Ovary (tissue), 3 donors: ENCODE results near the gene PLXNA4.
"Not testable (repeated sequence)": the region's sequence is repeated elsewhere in the genome, so short reads cannot be mapped to it uniquely, and the experiment has no call there.

ENCODE experiments used
- EP300 ChIP-seq: sonication (generic); formaldehyde crosslinking; IDR thresholded peaks from one replicate; pipeline ENCODE4 v1.6.1; 2017; ENCODE audit warnings: antibody characterized with exemption
- POLR2A ChIP-seq: fragments of 450-650 bp; IDR thresholded peaks from one replicate; pipeline ENCODE4 v1.6.1; 2017; ENCODE audit warnings: antibody characterized with exemption, mild to moderate bottlenecking, moderate library complexity
- TF ChIP-seq, protein P1 (sequence below), 3 donors: fragments of 450-650 bp in 2 of 3; fragments of 200-600 bp in 1 of 3; IDR thresholded peaks; one replicate each; pipeline versions ENCODE4 v1.5.1 to v1.8.0; 2016 to 2022; ENCODE audit warnings: antibody characterized with exemption in 3 of 3, mild to moderate bottlenecking in 1 of 3
- donor health status: DM: no; HTN: no; CAD: no.

DNA sequence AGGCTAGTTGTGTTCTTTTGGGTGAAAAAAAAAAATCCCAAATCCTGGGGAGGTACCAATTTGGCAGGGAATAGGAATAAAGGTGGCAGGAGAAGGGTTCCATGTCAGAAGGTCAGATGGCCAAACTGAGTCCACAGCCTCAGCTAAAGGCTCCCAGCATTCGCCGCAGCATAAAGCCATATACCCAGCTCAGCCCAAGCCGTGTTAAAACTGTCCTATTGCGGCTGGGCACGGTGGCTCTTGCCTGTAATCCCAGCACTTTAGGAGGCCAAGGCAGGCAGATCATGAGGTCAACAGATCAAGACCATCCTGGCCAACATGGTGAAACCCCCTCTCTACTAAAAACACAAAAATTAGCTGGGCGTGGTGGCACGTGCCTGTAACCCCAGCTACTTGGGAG is 410.6 kb downstream of the PLXNA4 start:
- TF ChIP-seq, protein P1, sequence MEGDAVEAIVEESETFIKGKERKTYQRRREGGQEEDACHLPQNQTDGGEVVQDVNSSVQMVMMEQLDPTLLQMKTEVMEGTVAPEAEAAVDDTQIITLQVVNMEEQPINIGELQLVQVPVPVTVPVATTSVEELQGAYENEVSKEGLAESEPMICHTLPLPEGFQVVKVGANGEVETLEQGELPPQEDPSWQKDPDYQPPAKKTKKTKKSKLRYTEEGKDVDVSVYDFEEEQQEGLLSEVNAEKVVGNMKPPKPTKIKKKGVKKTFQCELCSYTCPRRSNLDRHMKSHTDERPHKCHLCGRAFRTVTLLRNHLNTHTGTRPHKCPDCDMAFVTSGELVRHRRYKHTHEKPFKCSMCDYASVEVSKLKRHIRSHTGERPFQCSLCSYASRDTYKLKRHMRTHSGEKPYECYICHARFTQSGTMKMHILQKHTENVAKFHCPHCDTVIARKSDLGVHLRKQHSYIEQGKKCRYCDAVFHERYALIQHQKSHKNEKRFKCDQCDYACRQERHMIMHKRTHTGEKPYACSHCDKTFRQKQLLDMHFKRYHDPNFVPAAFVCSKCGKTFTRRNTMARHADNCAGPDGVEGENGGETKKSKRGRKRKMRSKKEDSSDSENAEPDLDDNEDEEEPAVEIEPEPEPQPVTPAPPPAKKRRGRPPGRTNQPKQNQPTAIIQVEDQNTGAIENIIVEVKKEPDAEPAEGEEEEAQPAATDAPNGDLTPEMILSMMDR (IDR thresholded peaks at IDR 0.05): not testable (repeated sequence)
- not testable (repeated sequence) for TF ChIP-seq POLR2A, EP300
